HG03025 (cell line): Measurements from ENCODE around the gene EPHB3.

Experiments used
- ATAC-seq: cut with Tn5 transposase; IDR thresholded peaks from one replicate; pipeline ENCODE4 v1.9.1; 2021; ENCODE audit warnings: mild to moderate bottlenecking, moderate library complexity; ENCODE audit not compliant: unreplicated experiment, low FRiP score

Gene EPHB3

GRCh38 chr3:184563561-184563925 lies 2.0 kb downstream of the EPHB3 start:
- ATAC-seq: no peak

GRCh38 chr3:184563941-184564684 lies 2.5 kb downstream of the EPHB3 start:
- ATAC-seq: no peak

GRCh38 chr3:184564685-184565385 lies 3.2 kb downstream of the EPHB3 start:
- ATAC-seq: no peak

GRCh38 chr3:184565421-184566211 lies 4.0 kb downstream of the EPHB3 start:
- no peak for ATAC-seq

- ATAC-seq: no peak
Observed at GRCh38 chr3:184566441-184567414, 5.1 kb downstream of the EPHB3 start.

GRCh38 chr3:184567946-184568559 lies 6.5 kb downstream of the EPHB3 start:
- no peak for ATAC-seq

- no peak for ATAC-seq
Observed at GRCh38 chr3:184568560-184568923, 7.0 kb downstream of the EPHB3 start.

- no peak for ATAC-seq
Observed at GRCh38 chr3:184568924-184569829, 7.6 kb downstream of the EPHB3 start.

- no peak for ATAC-seq
Observed at GRCh38 chr3:184570035-184570434, 8.4 kb downstream of the EPHB3 start.

- ATAC-seq: no peak
Observed at GRCh38 chr3:184570489-184570888, 8.9 kb downstream of the EPHB3 start.

- no peak for ATAC-seq
Observed at GRCh38 chr3:184571750-184572377, 10.3 kb downstream of the EPHB3 start.

GRCh38 chr3:184572633-184573270 lies 11.2 kb downstream of the EPHB3 start:
- ATAC-seq: no peak

- ATAC-seq: no peak
Observed at GRCh38 chr3:184574515-184575417, 13.2 kb downstream of the EPHB3 start.

- no peak for ATAC-seq
Observed at GRCh38 chr3:184575701-184576100, 14.1 kb downstream of the EPHB3 start.

GRCh38 chr3:184576457-184577240 lies 15.1 kb downstream of the EPHB3 start:
- no peak for ATAC-seq

- no peak for ATAC-seq
Observed at GRCh38 chr3:184577546-184577945, 16.0 kb downstream of the EPHB3 start.
